GM23338 (cell line): ENCODE measurements around the gene TRMT5. TPM values are rescaled to one million over a fixed set of nuclear protein-coding genes. Genes with fewer than 3 reads are reported as not detected.

ENCODE experiments used
- ATAC-seq: fragments of 200-7000 bp; cut with Tn5 transposase; 3 replicates; pipeline ENCODE4 v1.9.1; 2020
- DNase-seq: peaks from one replicate; pipeline ENCODE4 v3.0.0-alpha.2; 2015; ENCODE audit warnings: low spot score
- H2AFZ ChIP-seq: fragments of 200-600 bp; sonication (generic); 2 replicates; pipeline ENCODE4 v1.8.0; 2016; ENCODE audit warnings: antibody characterized with exemption, mild to moderate bottlenecking, moderate library complexity
- H3F3A ChIP-seq: fragments of 200-600 bp; sonication (generic); replicated peaks from 2 replicates; pipeline ENCODE4 v1.8.0; 2017; ENCODE audit warnings: antibody characterized with exemption, mixed run types, low read depth
- H3K27ac ChIP-seq: fragments of 200-600 bp; sonication (generic); 2 replicates; pipeline ENCODE4 v1.6.1; 2016; ENCODE audit warnings: low read depth
- H3K27me3 ChIP-seq: fragments of 200-600 bp; sonication (generic); 2 replicates; pipeline ENCODE4 v1.8.0; 2016; ENCODE audit warnings: mild to moderate bottlenecking, mixed run types, moderate library complexity; ENCODE audit not compliant: insufficient read depth
- H3K36me3 ChIP-seq: fragments of 200-600 bp; sonication (generic); 2 replicates; pipeline ENCODE4 v1.8.0; 2016; ENCODE audit warnings: mild to moderate bottlenecking; ENCODE audit not compliant: insufficient read depth
- H3K4me1 ChIP-seq: fragments of 200-600 bp; sonication (generic); 2 replicates; pipeline ENCODE4 v1.8.0; 2016; ENCODE audit warnings: mild to moderate bottlenecking, moderate library complexity; ENCODE audit not compliant: insufficient read depth
- H3K4me2 ChIP-seq: fragments of 200-600 bp; sonication (generic); 2 replicates; pipeline ENCODE4 v1.7.1; 2017; ENCODE audit warnings: mixed run types
- H3K4me3 ChIP-seq: fragments of 200-600 bp; sonication (generic); 2 replicates; pipeline ENCODE4 v1.6.1; 2016; ENCODE audit warnings: mixed run types
- H3K79me2 ChIP-seq: fragments of 200-600 bp; sonication (generic); replicated peaks from 2 replicates; pipeline ENCODE4 v1.8.0; 2017; ENCODE audit warnings: mild to moderate bottlenecking; ENCODE audit not compliant: insufficient read depth
- H3K9me2 ChIP-seq: fragments of 200-600 bp; sonication (generic); 2 replicates; pipeline ENCODE4 v1.8.0; 2017; ENCODE audit not compliant: insufficient read depth
- H4K20me1 ChIP-seq: fragments of 200-600 bp; sonication (generic); replicated peaks from 2 replicates; pipeline ENCODE4 v1.8.0; 2017; ENCODE audit warnings: mild to moderate bottlenecking; ENCODE audit not compliant: insufficient read depth
- H3K27ac Mint-ChIP-seq: 2 replicates; pipeline ENCODE4 v1.8.0; 2020; ENCODE audit warnings: inconsistent platforms, mild to moderate bottlenecking, moderate library complexity, mixed read lengths
- H3K27me3 Mint-ChIP-seq: 3 replicates; pipeline ENCODE4 v1.8.0; 2022; ENCODE audit warnings: low read depth, mild to moderate bottlenecking, moderate library complexity, mixed read lengths, inconsistent platforms; ENCODE audit not compliant: insufficient read depth, poor library complexity
- H3K36me3 Mint-ChIP-seq: 3 replicates; pipeline ENCODE4 v1.8.0; 2021; ENCODE audit warnings: low read depth, mild to moderate bottlenecking, inconsistent platforms, moderate library complexity, mixed read lengths
- H3K4me1 Mint-ChIP-seq: 3 replicates; pipeline ENCODE4 v1.8.0; 2020; ENCODE audit warnings: mild to moderate bottlenecking, inconsistent platforms, mixed read lengths
- H3K4me3 Mint-ChIP-seq: 3 replicates; pipeline ENCODE4 v1.8.0; 2021; ENCODE audit warnings: moderate library complexity, mild to moderate bottlenecking, inconsistent platforms, mixed read lengths
- H3K9me3 Mint-ChIP-seq: 3 replicates; pipeline ENCODE4 v1.8.0; 2020; ENCODE audit warnings: moderate library complexity, mild to moderate bottlenecking, inconsistent platforms, mixed read lengths
- CREB1 ChIP-seq: fragments of 250-450 bp; sonication (Bioruptor Pico); IDR thresholded peaks from 2 replicates; pipeline ENCODE4 v1.5.0; 2020; ENCODE audit warnings: low read depth, mild to moderate bottlenecking, moderate library complexity
- EZH2 ChIP-seq: fragments of 200-600 bp; sonication (generic); IDR thresholded peaks from one replicate; pipeline ENCODE4 v1.8.0; 2017; ENCODE audit warnings: antibody characterized with exemption, mild to moderate bottlenecking, low read depth; ENCODE audit not compliant: unreplicated experiment
- JUNB ChIP-seq: IDR thresholded peaks from one replicate; pipeline ENCODE4 v1.6.1; 2016; ENCODE audit warnings: antibody characterized with exemption; ENCODE audit not compliant: unreplicated experiment
- NANOG ChIP-seq: IDR thresholded peaks from 2 replicates; pipeline ENCODE4 v1.6.1; 2016; ENCODE audit warnings: antibody characterized with exemption, borderline replicate concordance
- POLR2AphosphoS5 ChIP-seq: IDR thresholded peaks from 2 replicates; pipeline ENCODE4 v1.6.1; 2016; ENCODE audit warnings: antibody characterized with exemption, low read depth
- STAT1 ChIP-seq: IDR thresholded peaks from one replicate; pipeline ENCODE4 v1.6.1; 2016; ENCODE audit warnings: antibody characterized with exemption; ENCODE audit not compliant: unreplicated experiment
- ZNF114 ChIP-seq: fragments of 250-450 bp; sonication (Bioruptor Pico); IDR thresholded peaks from 2 replicates; pipeline ENCODE4 v1.5.0; 2020; ENCODE audit warnings: mild to moderate bottlenecking, moderate library complexity
- ZNF331 ChIP-seq: fragments of 250-450 bp; sonication (Bioruptor Pico); IDR thresholded peaks from 2 replicates; pipeline ENCODE4 v1.5.0; 2020; ENCODE audit warnings: low read depth, mild to moderate bottlenecking, moderate library complexity
- polyA plus RNA-seq: library from polyadenylated mRNA; unstranded; fragments of >200 nt; fragmentation: Nextera tagmentation; extraction: Ambion mirVana; gene quantifications from 2 replicates; pipeline ENCODE4 v1.2.1, GENCODE V29; 2016
- total RNA-seq: library from RNA; depleted of rRNA; stranded (reverse); fragments of >200 nt; shearing (Covaris generic); gene quantifications from 2 replicates; pipeline ENCODE4 v1.2.3, GENCODE V29; 2014
- TF ChIP-seq, protein P1 (sequence below), 2 experiments: fragments of 200-600 bp in 1 of 2; sonication (generic) in 1 of 2; conservative IDR thresholded peaks; 2 replicates each; pipeline versions ENCODE4 v1.5.1 to v1.6.1; 2016 to 2017; ENCODE audit warnings: antibody characterized with exemption in 2 of 2, low read depth in 2 of 2, mild to moderate bottlenecking in 2 of 2, moderate library complexity in 1 of 2
- TF ChIP-seq, protein P2 (sequence below): IDR thresholded peaks from one replicate; pipeline ENCODE4 v1.6.1; 2018; ENCODE audit warnings: antibody characterized with exemption; ENCODE audit not compliant: unreplicated experiment
- TF ChIP-seq, protein P3 (sequence below): IDR thresholded peaks from 2 replicates; pipeline ENCODE4 v1.6.1; 2016; ENCODE audit warnings: antibody characterized with exemption

Gene TRMT5
- total and polyA plus RNA-seq, 2 experiments from 2014 or later = 9.8 to 18.4 TPM

GRCh38 chr14:61025251-61026223 lies 44.7 kb upstream of the TRMT5 start:
- Mint-ChIP-seq H3K27me3 (no peaks in the 10 kb centered on the region), H3K4me1 (peaks cover 5% of the 10 kb centered on the region; the same call in 1 of the 3 replicates), H3K4me3 (no peak overlapping the region), H3K9me3 (no peaks in the 10 kb centered on the region), H3K36me3 (no peaks in the 10 kb centered on the region), H3K27ac (no peak overlapping the region)
- Histone ChIP-seq H3K27me3 (no peaks in the 10 kb centered on the region), H3F3A (no peaks in the 10 kb centered on the region), H2AFZ (no peak overlapping the region), H3K79me2 (no peaks in the 10 kb centered on the region), H3K4me1 (no peaks in the 10 kb centered on the region), H3K36me3 (no peaks in the 10 kb centered on the region), H3K4me2 (no peak overlapping the region), H3K9me2 (no peaks in the 10 kb centered on the region), H3K27ac (no peak overlapping the region), H4K20me1 (no peaks in the 10 kb centered on the region), H3K4me3 (no peak overlapping the region)
- peak; percentile 71 for ATAC-seq
- TF ChIP-seq, protein P1, sequence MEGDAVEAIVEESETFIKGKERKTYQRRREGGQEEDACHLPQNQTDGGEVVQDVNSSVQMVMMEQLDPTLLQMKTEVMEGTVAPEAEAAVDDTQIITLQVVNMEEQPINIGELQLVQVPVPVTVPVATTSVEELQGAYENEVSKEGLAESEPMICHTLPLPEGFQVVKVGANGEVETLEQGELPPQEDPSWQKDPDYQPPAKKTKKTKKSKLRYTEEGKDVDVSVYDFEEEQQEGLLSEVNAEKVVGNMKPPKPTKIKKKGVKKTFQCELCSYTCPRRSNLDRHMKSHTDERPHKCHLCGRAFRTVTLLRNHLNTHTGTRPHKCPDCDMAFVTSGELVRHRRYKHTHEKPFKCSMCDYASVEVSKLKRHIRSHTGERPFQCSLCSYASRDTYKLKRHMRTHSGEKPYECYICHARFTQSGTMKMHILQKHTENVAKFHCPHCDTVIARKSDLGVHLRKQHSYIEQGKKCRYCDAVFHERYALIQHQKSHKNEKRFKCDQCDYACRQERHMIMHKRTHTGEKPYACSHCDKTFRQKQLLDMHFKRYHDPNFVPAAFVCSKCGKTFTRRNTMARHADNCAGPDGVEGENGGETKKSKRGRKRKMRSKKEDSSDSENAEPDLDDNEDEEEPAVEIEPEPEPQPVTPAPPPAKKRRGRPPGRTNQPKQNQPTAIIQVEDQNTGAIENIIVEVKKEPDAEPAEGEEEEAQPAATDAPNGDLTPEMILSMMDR (conservative IDR thresholded peaks at IDR 0.05; ENCODE audit: low read depth in 2 of 2) = peak; percentile 88 to 98
- TF ChIP-seq JUNB (no peak), ZNF331 (CRISPR knock-in tag) (no peak), STAT1 (no peak), EZH2 (no peak), CREB1 (CRISPR knock-in tag) (no peak), ZNF114 (CRISPR knock-in tag) (no peak), POLR2AphosphoS5 (no peak)
- TF ChIP-seq, protein P2, sequence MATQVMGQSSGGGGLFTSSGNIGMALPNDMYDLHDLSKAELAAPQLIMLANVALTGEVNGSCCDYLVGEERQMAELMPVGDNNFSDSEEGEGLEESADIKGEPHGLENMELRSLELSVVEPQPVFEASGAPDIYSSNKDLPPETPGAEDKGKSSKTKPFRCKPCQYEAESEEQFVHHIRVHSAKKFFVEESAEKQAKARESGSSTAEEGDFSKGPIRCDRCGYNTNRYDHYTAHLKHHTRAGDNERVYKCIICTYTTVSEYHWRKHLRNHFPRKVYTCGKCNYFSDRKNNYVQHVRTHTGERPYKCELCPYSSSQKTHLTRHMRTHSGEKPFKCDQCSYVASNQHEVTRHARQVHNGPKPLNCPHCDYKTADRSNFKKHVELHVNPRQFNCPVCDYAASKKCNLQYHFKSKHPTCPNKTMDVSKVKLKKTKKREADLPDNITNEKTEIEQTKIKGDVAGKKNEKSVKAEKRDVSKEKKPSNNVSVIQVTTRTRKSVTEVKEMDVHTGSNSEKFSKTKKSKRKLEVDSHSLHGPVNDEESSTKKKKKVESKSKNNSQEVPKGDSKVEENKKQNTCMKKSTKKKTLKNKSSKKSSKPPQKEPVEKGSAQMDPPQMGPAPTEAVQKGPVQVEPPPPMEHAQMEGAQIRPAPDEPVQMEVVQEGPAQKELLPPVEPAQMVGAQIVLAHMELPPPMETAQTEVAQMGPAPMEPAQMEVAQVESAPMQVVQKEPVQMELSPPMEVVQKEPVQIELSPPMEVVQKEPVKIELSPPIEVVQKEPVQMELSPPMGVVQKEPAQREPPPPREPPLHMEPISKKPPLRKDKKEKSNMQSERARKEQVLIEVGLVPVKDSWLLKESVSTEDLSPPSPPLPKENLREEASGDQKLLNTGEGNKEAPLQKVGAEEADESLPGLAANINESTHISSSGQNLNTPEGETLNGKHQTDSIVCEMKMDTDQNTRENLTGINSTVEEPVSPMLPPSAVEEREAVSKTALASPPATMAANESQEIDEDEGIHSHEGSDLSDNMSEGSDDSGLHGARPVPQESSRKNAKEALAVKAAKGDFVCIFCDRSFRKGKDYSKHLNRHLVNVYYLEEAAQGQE = no peak
- peak; percentile 85 for DNase-seq

DNA sequence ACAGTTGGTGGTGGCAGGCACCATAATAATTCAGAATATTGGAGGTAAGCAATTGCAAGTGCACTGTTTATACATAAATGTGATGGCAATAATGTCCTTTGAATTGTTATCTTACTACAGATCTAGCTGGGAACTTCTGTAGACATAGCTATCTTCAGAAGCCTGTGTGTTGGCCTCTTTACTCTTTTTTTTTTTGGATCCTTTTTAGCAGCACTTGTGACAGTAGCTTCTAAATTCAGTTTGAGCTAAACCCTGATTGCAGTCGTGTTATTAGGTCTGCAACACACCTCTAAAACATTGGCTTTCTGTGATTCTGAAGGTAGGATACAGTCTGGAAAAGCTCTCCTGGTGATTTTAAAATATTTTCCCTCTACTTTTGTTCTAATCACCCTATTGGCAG lies 38.7 kb upstream of the TRMT5 start:
- Histone ChIP-seq H3K9me2 (no peaks in the 10 kb centered on the region), H3F3A (no peaks in the 10 kb centered on the region), H3K36me3 (peaks cover 5% of the 10 kb centered on the region; the same call in 1 of the 2 replicates), H3K4me2 (no peak overlapping the region), H3K4me3 (no peak overlapping the region), H3K27me3 (no peaks in the 10 kb centered on the region), H3K79me2 (no peaks in the 10 kb centered on the region), H2AFZ (no peak overlapping the region), H3K27ac (no peak overlapping the region), H3K4me1 (no peaks in the 10 kb centered on the region), H4K20me1 (no peaks in the 10 kb centered on the region)
- Mint-ChIP-seq H3K27me3 (no peaks in the 10 kb centered on the region), H3K27ac (no peak overlapping the region), H3K4me1 (no peaks in the 10 kb centered on the region), H3K9me3 (peaks cover 14% of the 10 kb centered on the region), H3K36me3 (peaks cover 17% of the 10 kb centered on the region), H3K4me3 (no peak overlapping the region)
- ATAC-seq (no peak), DNase-seq (no peak)
- no peak for TF ChIP-seq JUNB
- no peak for TF ChIP-seq ZNF114 (CRISPR knock-in tag)
- TF ChIP-seq, protein P3, sequence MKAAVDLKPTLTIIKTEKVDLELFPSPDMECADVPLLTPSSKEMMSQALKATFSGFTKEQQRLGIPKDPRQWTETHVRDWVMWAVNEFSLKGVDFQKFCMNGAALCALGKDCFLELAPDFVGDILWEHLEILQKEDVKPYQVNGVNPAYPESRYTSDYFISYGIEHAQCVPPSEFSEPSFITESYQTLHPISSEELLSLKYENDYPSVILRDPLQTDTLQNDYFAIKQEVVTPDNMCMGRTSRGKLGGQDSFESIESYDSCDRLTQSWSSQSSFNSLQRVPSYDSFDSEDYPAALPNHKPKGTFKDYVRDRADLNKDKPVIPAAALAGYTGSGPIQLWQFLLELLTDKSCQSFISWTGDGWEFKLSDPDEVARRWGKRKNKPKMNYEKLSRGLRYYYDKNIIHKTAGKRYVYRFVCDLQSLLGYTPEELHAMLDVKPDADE = no peak
- TF ChIP-seq NANOG = no peak
- no peak for TF ChIP-seq ZNF331 (CRISPR knock-in tag)
- TF ChIP-seq, protein P2 = no peak
